Stimulated activated CD4-positive, alpha-beta T cell treated with anti-CD3 and anti-CD28 coated beads, TNF-alpha, amount 100 ng/mL, for 1 hour (primary cell): ENCODE data around the gene MRPL39.
"Not testable (repeated sequence)": the region's sequence is repeated elsewhere in the genome, so short reads cannot be mapped to it uniquely, and the experiment has no call there.

Experiments
- DNase-seq, 3 donors: peaks; one replicate each; pipeline ENCODE4 v3.0.0-alpha.2; 2020; ENCODE audit warnings: low read depth in 3 of 3, low spot score in 1 of 3

Gene MRPL39

GRCh38 chr21:25607151-25608043 lies at the start of gene MRPL39:
MRPL39 (minus strand) TSS chr21:25607481; CDS start chr21:25607475, 6 bp downstream.
- DNase-seq: peak; percentile 59 to 75 (median 60)

GRCh38 chr21:25656412-25656811 lies 49.1 kb upstream of the MRPL39 start:
- no peak for DNase-seq

- no peak for DNase-seq
Measured at GRCh38 chr21:25649146-25649545, 41.9 kb upstream of the MRPL39 start.

GRCh38 chr21:25647647-25648046 lies 40.4 kb upstream of the MRPL39 start:
- DNase-seq: no peak

- DNase-seq: no peak
Measured at GRCh38 chr21:25646474-25646873, 39.2 kb upstream of the MRPL39 start.

- DNase-seq: no peak
Measured at GRCh38 chr21:25643486-25643885, 36.2 kb upstream of the MRPL39 start.

- DNase-seq: no peak
Measured at GRCh38 chr21:25640943-25641292, 33.6 kb upstream of the MRPL39 start.

- peak in 1 of 3 donors; percentile 1 for DNase-seq
Measured at GRCh38 chr21:25640202-25640942, 33.1 kb upstream of the MRPL39 start.

GRCh38 chr21:25639551-25640201 lies 32.4 kb upstream of the MRPL39 start:
- DNase-seq: peak in 1 of 3 donors; percentile 24

- DNase-seq: peak in 1 of 3 donors; percentile 9
Measured at GRCh38 chr21:25638660-25639550, 31.6 kb upstream of the MRPL39 start, which contains the start of gene JAM2. JAM2 (plus strand) TSS chr21:25639258; CDS start chr21:25639822, 564 bp downstream.

- DNase-seq: no peak
Measured at GRCh38 chr21:25637851-25638659, 30.8 kb upstream of the MRPL39 start.

- no peak for DNase-seq
Measured at GRCh38 chr21:25636727-25637126, 29.4 kb upstream of the MRPL39 start.

- no peak for DNase-seq
Measured at GRCh38 chr21:25635310-25635709, 28.0 kb upstream of the MRPL39 start.

- no peak for DNase-seq
Measured at GRCh38 chr21:25632296-25632695, 25.0 kb upstream of the MRPL39 start.

GRCh38 chr21:25626757-25627156 lies 19.5 kb upstream of the MRPL39 start:
- DNase-seq: no peak

- not testable (repeated sequence) for DNase-seq
Measured at GRCh38 chr21:25625776-25626555, 18.7 kb upstream of the MRPL39 start.

- DNase-seq: no peak
Measured at GRCh38 chr21:25625036-25625435, 17.8 kb upstream of the MRPL39 start.

- no peak for DNase-seq
Measured at GRCh38 chr21:25624511-25624910, 17.2 kb upstream of the MRPL39 start.

GRCh38 chr21:25619198-25619597 lies 11.9 kb upstream of the MRPL39 start:
- no peak for DNase-seq
